Panc1 (cell line): Measurements from ENCODE around the gene TMEM132E. TPM values are rescaled to one million over a fixed set of nuclear protein-coding genes. Genes with fewer than 3 reads are reported as not detected.

Source experiments
- ATAC-seq: fragments of 200-7000 bp; cut with Tn5 transposase; 2 replicates; pipeline ENCODE4 v1.9.1; 2020; ENCODE audit warnings: mild to moderate bottlenecking, moderate library complexity
- BruUV-seq: library from RNA; stranded (reverse); fragments of 400-500 nt; replicated peaks from 2 replicates; lab custom pipeline; 2021; lab: Mats Ljungman, UMichigan
- CTCF ChIA-PET: fragments of 300-600 bp; sonication (Branson Sonifier 250); formaldehyde crosslinking; loops from one replicate; lab custom pipeline; 2022; ENCODE audit warnings: antibody characterized with exemption; lab: Charles Lee
- POLR2A ChIA-PET: fragments of 300-600 bp; sonication (Branson Sonifier 250); formaldehyde crosslinking; loops from one replicate; lab custom pipeline; 2022; ENCODE audit warnings: antibody characterized with exemption; lab: Charles Lee
- DNase-seq: peaks from one replicate; pipeline ENCODE4 v3.0.0-alpha.2; 2010; ENCODE audit warnings: low read depth, low spot score
- H3K27ac ChIP-seq: 2 replicates; pipeline ENCODE4 v1.5.1; 2011; ENCODE audit warnings: mild to moderate bottlenecking, low read length, inconsistent platforms
- H3K27me3 ChIP-seq: fragments of 200-500 bp; sonication (Bioruptor generic); 2 replicates; pipeline ENCODE4 v1.6.0; 2014; ENCODE audit warnings: low read length, inconsistent platforms; ENCODE audit not compliant: control insufficient read depth, insufficient read depth
- H3K36me3 ChIP-seq: fragments of 200-500 bp; sonication (Bioruptor generic); 2 replicates; pipeline ENCODE4 v1.5.1; 2014; ENCODE audit warnings: inconsistent platforms, mild to moderate bottlenecking, low read length, moderate library complexity; ENCODE audit not compliant: control insufficient read depth, insufficient read depth
- H3K4me1 ChIP-seq: 2 replicates; pipeline ENCODE4 v1.5.1; 2011; ENCODE audit warnings: inconsistent platforms, mild to moderate bottlenecking, low read length, moderate library complexity; ENCODE audit not compliant: control insufficient read depth, insufficient read depth
- H3K4me3 ChIP-seq, 2 experiments: 2 replicates each; pipeline ENCODE4 v1.5.1; 2011 to 2012; ENCODE audit warnings: low read depth in 2 of 2, low read length in 2 of 2, mild to moderate bottlenecking in 2 of 2, inconsistent platforms in 1 of 2, moderate library complexity in 1 of 2
- H3K9me3 ChIP-seq: fragments of 200-500 bp; sonication (Bioruptor generic); 2 replicates; pipeline ENCODE4 v1.5.1; 2014; ENCODE audit warnings: low read depth, mild to moderate bottlenecking, inconsistent platforms, low read length, moderate library complexity; ENCODE audit not compliant: control insufficient read depth, insufficient read depth
- CTCF ChIP-seq: fragments of 450-650 bp; IDR thresholded peaks from 2 replicates; pipeline ENCODE4 v1.5.1; 2017; ENCODE audit warnings: mild to moderate bottlenecking
- POLR2AphosphoS5 ChIP-seq: IDR thresholded peaks from 2 replicates; pipeline ENCODE4 v1.6.1; 2012; ENCODE audit warnings: mild to moderate bottlenecking, low read depth, low read length, moderate library complexity
- SIN3A ChIP-seq: IDR thresholded peaks from 2 replicates; pipeline ENCODE4 v1.6.1; 2012; ENCODE audit warnings: low read depth, mild to moderate bottlenecking, low read length, moderate library complexity, borderline replicate concordance; ENCODE audit not compliant: insufficient read depth
- TCF7L2 ChIP-seq: IDR thresholded peaks from 2 replicates; pipeline ENCODE4 v1.6.1; 2011; ENCODE audit warnings: mild to moderate bottlenecking, low read depth, low read length, inconsistent platforms
- in situ Hi-C: cut with HindIII; loops from 2 replicates; pipeline ENCODE4 v1.10.0; 2016; ENCODE audit warnings: low sequenced_read_pairs, low pct_unique_long_range_greater_than_20kb
- intact Hi-C: fragments of 100-400 bp; cut with micrococcal nuclease; formaldehyde crosslinking; loops from one replicate; pipeline ENCODE4 v1.10.0; 2022; ENCODE audit not compliant: unreplicated experiment
- total RNA-seq: library from RNA; stranded (reverse); gene quantifications from one replicate; pipeline ENCODE4 v1.2.1, GENCODE V29; 2021; ENCODE audit not compliant: unreplicated experiment
- TF ChIP-seq, protein P1 (sequence below), 2 experiments: IDR thresholded peaks; 2 replicates each; pipeline ENCODE4 v1.6.1; 2011 to 2012; ENCODE audit warnings: low read depth in 2 of 2, control low read depth in 1 of 2, low read length in 1 of 2, mild to moderate bottlenecking in 1 of 2, moderate library complexity in 1 of 2; ENCODE audit not compliant: insufficient read depth in 1 of 2

TMEM132E gene
- total RNA-seq, 1 experiment from 2014 or later: not detected

DNA sequence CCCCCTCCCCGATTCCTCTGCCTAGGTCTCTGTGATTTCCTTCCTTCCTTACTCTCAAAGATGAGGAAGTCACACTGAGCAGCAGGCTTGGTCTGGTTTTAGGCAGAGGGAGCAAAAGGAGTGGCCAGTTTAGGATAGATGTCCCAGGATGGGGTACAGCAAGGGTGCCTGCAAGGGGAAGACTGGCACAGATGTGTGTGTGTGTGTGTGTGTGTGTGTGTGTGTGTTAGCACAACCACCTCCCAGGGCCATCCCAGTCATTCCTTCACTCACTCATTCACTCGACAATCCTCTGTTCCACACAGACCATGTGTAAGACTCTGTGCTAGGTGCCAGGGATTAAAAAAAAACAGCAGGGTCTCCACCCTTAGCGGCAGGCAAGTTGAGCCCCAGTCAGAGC lies 35.9 kb downstream of the TMEM132E start:
- H3K4me1 ChIP-seq: no peaks in the 10 kb centered on the region
- no peak overlapping the region for H3K4me3 ChIP-seq
- DNase-seq: no peak
- no TSS peak for BruUV-seq
- POLR2A ChIA-PET: no interaction called here
- H3K27ac ChIP-seq: no peak overlapping the region
- no peaks in the 10 kb centered on the region for H3K9me3 ChIP-seq
- in situ Hi-C loops: no loop called here
- H3K36me3 ChIP-seq: no peaks in the 10 kb centered on the region
- H3K27me3 ChIP-seq: peaks cover 2% of the 10 kb centered on the region; the same call in 1 of the 2 replicates
- TF ChIP-seq, protein P1, sequence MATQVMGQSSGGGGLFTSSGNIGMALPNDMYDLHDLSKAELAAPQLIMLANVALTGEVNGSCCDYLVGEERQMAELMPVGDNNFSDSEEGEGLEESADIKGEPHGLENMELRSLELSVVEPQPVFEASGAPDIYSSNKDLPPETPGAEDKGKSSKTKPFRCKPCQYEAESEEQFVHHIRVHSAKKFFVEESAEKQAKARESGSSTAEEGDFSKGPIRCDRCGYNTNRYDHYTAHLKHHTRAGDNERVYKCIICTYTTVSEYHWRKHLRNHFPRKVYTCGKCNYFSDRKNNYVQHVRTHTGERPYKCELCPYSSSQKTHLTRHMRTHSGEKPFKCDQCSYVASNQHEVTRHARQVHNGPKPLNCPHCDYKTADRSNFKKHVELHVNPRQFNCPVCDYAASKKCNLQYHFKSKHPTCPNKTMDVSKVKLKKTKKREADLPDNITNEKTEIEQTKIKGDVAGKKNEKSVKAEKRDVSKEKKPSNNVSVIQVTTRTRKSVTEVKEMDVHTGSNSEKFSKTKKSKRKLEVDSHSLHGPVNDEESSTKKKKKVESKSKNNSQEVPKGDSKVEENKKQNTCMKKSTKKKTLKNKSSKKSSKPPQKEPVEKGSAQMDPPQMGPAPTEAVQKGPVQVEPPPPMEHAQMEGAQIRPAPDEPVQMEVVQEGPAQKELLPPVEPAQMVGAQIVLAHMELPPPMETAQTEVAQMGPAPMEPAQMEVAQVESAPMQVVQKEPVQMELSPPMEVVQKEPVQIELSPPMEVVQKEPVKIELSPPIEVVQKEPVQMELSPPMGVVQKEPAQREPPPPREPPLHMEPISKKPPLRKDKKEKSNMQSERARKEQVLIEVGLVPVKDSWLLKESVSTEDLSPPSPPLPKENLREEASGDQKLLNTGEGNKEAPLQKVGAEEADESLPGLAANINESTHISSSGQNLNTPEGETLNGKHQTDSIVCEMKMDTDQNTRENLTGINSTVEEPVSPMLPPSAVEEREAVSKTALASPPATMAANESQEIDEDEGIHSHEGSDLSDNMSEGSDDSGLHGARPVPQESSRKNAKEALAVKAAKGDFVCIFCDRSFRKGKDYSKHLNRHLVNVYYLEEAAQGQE (IDR thresholded peaks at IDR 0.05; ENCODE audit: insufficient read depth in 1 of 2, low read depth in 2 of 2, low read length in 1 of 2): no peak
- TF ChIP-seq SIN3A (no peak), POLR2AphosphoS5 (no peak), TCF7L2 (no peak), CTCF (no peak)
- CTCF ChIA-PET: no interaction called here
- no peak for ATAC-seq
- intact Hi-C loops: no loop called here

DNA sequence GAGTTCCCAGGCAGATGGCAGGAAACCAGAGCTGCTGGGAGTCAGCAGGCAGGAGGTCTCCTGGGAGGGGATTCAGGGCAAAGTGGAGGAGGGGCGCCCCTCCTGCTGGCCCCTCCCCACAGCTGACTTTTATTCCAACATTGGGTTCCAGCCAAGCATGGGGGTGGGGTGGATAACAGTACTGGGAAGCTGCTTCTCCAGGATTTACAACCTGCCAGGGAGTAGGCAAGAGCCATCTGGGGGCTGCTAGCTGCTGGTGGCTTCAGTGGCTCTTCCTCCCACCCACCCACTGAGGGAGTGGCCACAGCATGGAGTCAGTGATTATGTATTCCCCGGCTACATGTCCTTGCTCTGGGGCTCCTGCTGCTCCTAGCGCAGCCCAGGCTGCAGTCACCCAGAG lies 36.8 kb downstream of the TMEM132E start:
- CTCF ChIA-PET: no interaction called here
- intact Hi-C loops (no loop called here), in situ Hi-C loops (no loop called here)
- Histone ChIP-seq H3K4me1 (no peaks in the 10 kb centered on the region), H3K27ac (no peak overlapping the region), H3K4me3 (no peak overlapping the region), H3K27me3 (no peaks in the 10 kb centered on the region), H3K36me3 (no peaks in the 10 kb centered on the region), H3K9me3 (no peaks in the 10 kb centered on the region)
- BruUV-seq: no TSS peak
- TF ChIP-seq, protein P1 (IDR thresholded peaks at IDR 0.05; ENCODE audit: insufficient read depth in 1 of 2, low read depth in 2 of 2, low read length in 1 of 2): no peak
- TF ChIP-seq CTCF (no peak), TCF7L2 (no peak), POLR2AphosphoS5 (no peak), SIN3A (no peak)
- ATAC-seq (no peak), DNase-seq (no peak)
- POLR2A ChIA-PET: no interaction called here
